ENCODE results near the gene CRELD1. TPM values are rescaled to one million over a fixed set of nuclear protein-coding genes. Genes with fewer than 3 reads are reported as not detected.

Gene CRELD1, protein sequence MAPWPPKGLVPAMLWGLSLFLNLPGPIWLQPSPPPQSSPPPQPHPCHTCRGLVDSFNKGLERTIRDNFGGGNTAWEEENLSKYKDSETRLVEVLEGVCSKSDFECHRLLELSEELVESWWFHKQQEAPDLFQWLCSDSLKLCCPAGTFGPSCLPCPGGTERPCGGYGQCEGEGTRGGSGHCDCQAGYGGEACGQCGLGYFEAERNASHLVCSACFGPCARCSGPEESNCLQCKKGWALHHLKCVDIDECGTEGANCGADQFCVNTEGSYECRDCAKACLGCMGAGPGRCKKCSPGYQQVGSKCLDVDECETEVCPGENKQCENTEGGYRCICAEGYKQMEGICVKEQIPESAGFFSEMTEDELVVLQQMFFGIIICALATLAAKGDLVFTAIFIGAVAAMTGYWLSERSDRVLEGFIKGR
- total RNA-seq, result 20.1 and 29.8 TPM in 2 replicates

GRCh38 chr3:9933561-9934234 is at the start of gene CRELD1:
Gene CRELD1 (plus strand): TSS chr3:9933834. CDS start chr3:9934439, 605 bp downstream.

DNA sequence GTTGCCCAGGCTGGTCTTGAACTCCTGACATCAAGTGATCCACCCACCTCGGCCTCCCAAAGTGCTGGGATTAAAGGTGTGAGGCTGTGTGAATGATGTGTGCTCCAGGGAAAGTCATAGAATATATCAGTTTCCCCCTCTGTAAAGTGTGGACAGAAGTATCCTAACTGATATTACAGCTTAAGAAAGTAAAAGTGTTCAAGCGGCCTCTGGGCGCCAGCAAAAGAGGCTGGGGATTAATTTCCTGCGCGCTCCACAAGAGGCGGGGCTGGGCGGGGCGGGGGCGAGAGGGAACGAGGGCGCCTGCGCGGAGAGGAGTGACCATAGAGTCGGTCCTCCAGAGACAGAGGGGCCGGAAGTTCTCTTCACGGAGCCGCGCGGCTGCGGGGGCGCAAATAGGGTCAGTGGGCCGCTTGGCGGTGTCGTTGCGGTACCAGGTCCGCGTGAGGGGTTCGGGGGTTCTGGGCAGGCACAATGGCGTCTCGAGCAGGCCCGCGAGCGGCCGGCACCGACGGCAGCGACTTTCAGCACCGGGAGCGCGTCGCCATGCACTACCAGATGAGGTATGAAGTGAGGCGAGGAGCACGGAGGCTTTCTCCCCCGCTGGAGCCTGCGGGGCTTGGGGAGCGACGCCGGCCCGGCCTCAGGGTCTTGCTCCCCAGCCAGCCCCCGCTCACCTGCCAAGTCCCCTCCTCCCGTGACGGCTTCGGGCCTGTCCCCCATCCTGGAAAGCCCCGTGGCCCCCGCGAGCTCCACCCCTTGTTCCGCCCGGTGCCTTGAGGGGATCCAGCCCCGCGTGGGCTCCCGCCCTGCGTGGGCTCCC is 43.2 kb upstream of the CRELD1 start, which contains the start of gene JAGN1:
Gene JAGN1, plus strand, starts transcription at position 362 of the 823 bp plus-strand sequence. Its CDS starts 113 bp downstream, at position 475.

GRCh38 chr3:9902372-9903237 is 31.0 kb upstream of the CRELD1 start, which contains the start of gene IL17RE:
Gene IL17RE (plus strand): TSS chr3:9902848. CDS start chr3:9902933, 85 bp downstream.

GRCh38 chr3:9916734-9917680 is 16.6 kb upstream of the CRELD1 start, which contains the start of gene IL17RC:
Gene IL17RC (plus strand): TSS chr3:9917098. CDS start chr3:9917316, 218 bp downstream.

DNA sequence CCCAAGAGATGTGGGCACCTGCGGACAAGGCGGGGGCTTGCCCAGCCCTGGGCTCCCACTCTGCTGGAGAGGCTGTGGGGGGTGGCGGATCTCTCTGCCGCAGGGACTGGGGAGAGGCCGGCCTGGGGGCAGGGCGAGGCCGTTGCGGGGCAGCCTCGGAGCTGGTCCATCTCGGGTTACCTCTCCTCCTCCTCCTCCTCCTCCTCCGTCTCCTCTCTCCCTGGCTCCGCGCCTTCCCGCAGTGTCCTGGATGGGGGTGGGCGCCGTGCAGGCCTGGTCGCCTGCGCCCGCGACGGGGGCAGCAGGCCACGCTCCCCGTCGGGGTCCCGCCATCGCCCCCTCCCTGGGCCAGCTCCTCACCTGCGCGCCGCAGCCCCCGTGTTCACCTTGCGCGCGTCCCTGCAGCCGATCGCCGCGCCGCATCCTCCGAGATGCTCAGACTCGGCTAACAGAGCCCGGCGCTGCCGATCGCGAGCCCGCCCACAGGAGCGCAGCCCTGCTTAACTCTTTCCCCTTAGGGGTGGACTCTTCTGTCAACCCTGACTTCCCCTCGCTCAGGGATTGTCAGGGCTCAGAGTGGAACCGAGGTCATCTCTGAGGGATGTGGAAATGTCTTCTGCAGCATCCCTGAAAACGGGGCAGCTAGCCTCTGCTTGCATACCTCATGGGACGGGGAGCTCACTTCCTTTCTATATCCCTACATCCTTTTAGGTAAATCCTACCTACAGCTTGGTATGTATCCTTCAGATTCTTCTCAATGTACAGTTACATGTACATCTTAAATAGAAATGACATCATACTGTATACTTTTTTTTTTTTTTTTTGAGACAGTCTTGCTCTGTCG is 18.6 kb downstream of the CRELD1 start, which contains the start of gene PRRT3:
Gene PRRT3, minus strand, starts transcription at position 447 of the 844 bp plus-strand sequence. CDS start 2,293 bp downstream, outside the sequence.

Small RNA genes within 50 kb of the gene (small RNA-seq; reads per million reads assigned to genes)
- not detected for gene RNU6-882P

Other genes starting within 250 kb of the CRELD1 start
- not detected in 2 replicates for gene CPNE9, start 230.0 kb upstream of the CRELD1 start, total RNA-seq
- 25.6 and 27.0 TPM in 2 replicates for gene BRPF1, start 202.1 kb upstream of the CRELD1 start, total RNA-seq
- gene OGG1, start 183.9 kb upstream of the CRELD1 start, total RNA-seq, result 35.4 and 38.3 TPM in 2 replicates
- 24.0 and 24.9 TPM in 2 replicates for gene CAMK1, start 163.9 kb upstream of the CRELD1 start, total RNA-seq
- gene TADA3, start 141.4 kb upstream of the CRELD1 start, total RNA-seq, result 94.1 and 96.5 TPM in 2 replicates
- 190 and 236 TPM in 2 replicates for gene ARPC4, start 140.8 kb upstream of the CRELD1 start, total RNA-seq
- gene TTLL3, start 123.6 kb upstream of the CRELD1 start, total RNA-seq, result 40.9 and 45.4 TPM in 2 replicates
- 30.3 and 33.2 TPM in 2 replicates for gene RPUSD3, start 89.8 kb upstream of the CRELD1 start, total RNA-seq
- gene CIDEC, start 53.6 kb upstream of the CRELD1 start, total RNA-seq, result not detected in 2 replicates
- 28.4 and 30.7 TPM in 2 replicates for gene JAGN1, start 43.2 kb upstream of the CRELD1 start, total RNA-seq
- 3.2 and 6.9 TPM in 2 replicates for gene IL17RE, start 31.0 kb upstream of the CRELD1 start, total RNA-seq
- 63.6 and 69.1 TPM in 2 replicates for gene IL17RC, start 16.7 kb upstream of the CRELD1 start, total RNA-seq
- 4.9 and 6.0 TPM in 2 replicates for gene PRRT3, start 18.6 kb downstream of the CRELD1 start, total RNA-seq
- gene EMC3, start 53.0 kb downstream of the CRELD1 start, total RNA-seq, result 37.6 and 69.6 TPM in 2 replicates
- gene FANCD2, start 92.6 kb downstream of the CRELD1 start, total RNA-seq, result 3.4 and 4.6 TPM in 2 replicates
- gene FANCD2OS, start 174.4 kb downstream of the CRELD1 start, total RNA-seq, result not detected in 2 replicates
- 73.0 and 83.7 TPM in 2 replicates for gene BRK1, start 181.8 kb downstream of the CRELD1 start, total RNA-seq
- gene VHL, start 207.9 kb downstream of the CRELD1 start, total RNA-seq, result 33.5 and 41.9 TPM in 2 replicates
- 5.0 and 5.6 TPM in 2 replicates for gene IRAK2, start 231.1 kb downstream of the CRELD1 start, total RNA-seq

Measured in hair follicle dermal papilla cell (primary cell).